ENCODE measurements around the gene MAP3K12.

MAP3K12 gene

GRCh38 chr12:53489242-53489864 lies 9.9 kb downstream of the MAP3K12 start:
- DNase-seq, result no peak

GRCh38 chr12:53486736-53487487 lies 12.3 kb downstream of the MAP3K12 start:
- DNase-seq, result no peak

DNA sequence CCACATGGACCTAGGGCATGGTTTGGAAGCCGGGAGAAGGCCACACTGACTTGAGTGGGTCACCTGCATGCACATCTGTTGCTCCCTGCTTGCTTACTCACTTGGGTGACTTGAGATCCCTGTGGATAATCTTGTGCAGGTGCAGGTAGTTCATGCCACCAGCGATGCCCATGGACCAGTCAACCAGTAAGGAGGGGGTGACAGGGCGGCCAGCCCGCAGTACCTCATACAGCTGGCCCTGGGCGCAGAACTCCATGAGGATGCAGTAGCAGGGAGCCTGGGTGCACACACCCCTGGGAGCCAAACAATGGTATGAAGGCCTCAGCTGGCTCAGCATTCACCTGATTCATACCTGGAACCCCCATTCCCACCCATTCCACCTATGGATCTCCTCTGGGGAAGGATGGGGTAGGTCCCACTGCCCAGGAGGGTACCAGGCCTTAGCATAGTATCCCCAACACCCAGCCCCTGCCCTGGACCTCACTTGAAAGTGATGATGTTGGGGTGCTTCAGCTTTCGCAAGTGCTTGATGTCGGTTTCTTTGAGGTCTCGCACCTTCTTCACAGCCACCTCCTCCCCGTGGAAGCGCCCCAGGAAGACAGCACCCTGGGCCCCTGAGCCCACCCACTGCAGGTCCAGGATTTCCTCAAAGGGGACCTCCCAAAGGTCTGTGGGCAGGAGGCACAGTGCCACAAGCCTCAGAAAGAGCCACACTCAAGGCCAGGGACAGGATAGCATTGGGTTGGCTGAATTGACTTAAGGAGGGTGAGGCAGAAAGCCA lies 13.1 kb downstream of the MAP3K12 start:
- no peak for DNase-seq

GRCh38 chr12:53484686-53485575 lies 14.3 kb downstream of the MAP3K12 start:
- peak; percentile 28 for DNase-seq

- DNase-seq, result no peak
These were observed 15.3 kb downstream of the MAP3K12 start for GRCh38 chr12:53483979-53484377.

DNA sequence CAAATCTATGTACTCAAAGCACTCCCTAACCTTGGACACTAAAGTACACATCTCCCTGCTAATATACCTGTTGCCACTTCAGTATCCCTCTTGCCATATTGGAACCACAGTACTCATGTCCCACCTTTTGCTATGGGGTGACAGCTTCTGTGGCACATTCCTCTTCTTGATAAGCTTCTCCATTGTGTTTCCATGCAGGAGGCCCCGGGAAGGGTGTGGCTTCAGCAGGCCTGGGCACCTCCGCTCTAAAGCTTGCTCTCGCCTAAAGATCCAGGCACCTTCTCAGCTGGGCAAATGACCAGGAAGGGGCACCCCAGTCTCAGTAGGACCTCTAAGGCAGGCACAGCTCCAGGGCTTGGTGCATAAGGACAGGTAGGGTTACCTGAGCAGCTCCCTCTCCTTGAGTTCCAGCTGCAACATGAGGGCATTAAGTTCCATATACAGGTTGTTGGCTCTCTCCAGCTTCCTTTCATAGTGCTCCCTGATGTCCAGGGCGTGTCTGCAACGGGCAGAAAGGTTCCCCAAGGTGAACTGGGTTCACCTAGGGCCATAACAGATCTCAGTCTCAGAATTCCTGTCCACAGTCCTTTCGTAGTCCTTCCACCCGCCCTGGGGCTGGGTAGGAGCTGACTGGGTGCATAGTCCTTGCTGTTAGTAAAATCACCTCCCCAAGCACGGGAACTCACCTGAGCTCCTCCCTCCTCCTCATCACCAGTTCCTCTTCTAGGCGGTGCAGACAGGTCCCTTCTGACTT lies 15.9 kb downstream of the MAP3K12 start:
- DNase-seq, result no peak

DNA sequence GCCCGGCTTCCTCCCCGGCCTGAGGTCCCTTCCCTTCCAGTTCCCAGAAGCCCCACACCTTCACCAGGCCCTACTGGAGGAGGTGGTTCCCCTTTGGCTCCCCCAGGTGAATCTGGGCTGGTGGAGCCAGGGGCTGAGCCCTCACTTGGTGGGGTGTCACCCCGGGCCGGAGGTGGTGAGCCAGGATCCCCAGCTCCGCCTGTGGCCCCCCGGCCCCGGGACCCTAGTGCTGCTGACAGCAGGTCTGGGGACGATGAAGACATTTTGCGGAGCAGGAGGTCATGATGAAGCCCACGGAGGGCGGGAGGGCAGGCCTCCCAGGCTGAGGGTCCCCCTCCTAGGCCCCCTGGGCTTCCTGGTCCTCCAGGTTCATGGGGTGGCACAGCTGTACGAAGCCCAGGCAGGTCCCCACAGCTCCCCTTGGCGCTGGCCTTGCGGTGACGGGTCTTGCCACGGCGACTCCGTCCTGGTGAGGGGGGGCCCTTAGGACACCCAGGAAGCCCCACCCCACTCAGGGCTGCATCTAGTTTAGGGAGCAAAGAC lies 16.6 kb downstream of the MAP3K12 start:
- no peak for DNase-seq

GRCh38 chr12:53481939-53482586 lies 17.2 kb downstream of the MAP3K12 start:
- peak; percentile 31 for DNase-seq

GRCh38 chr12:53481458-53481857 lies 17.8 kb downstream of the MAP3K12 start:
- peak; percentile 46 for DNase-seq

GRCh38 chr12:53480491-53481442 lies 18.5 kb downstream of the MAP3K12 start:
- no peak for DNase-seq

DNA sequence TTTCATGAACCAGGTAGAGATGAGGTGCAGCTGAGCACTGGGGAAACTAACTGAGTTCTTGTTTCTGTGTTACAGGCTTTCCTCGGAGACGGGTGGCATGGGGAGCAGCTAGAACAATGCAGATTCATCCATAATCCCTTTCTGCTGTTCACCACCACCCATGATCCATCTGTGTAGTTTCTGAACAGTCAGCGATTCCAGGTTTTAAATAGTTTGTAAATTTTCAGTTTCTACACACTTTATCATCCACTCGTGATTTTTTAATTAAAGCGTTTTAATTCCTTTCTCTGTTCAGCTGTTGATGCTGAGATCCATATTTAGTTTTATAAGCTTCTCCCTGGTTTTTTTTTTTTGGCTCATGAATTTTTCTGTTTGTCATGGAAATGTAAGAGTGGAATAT lies 19.9 kb downstream of the MAP3K12 start:
- no peak for DNase-seq

DNA sequence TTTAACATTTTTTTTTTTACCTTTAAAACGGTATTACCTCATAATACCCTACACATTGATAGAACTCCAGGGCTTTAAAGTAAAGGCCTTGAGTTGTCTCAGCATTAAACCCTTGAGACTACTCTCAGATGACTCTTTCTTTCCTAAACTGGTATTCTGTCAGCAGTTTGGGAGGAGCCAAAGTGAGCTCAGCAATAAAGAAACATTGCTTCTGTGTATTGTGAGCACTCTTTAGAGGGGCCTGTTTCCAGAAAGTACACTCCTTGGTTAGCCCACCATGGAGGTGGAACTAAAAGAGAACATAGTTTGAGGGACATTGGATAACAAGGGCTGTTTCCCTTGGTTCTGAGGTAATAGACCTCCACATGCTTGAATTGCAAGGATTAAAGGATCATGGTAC lies 20.4 kb downstream of the MAP3K12 start:
- DNase-seq, result no peak

DNA sequence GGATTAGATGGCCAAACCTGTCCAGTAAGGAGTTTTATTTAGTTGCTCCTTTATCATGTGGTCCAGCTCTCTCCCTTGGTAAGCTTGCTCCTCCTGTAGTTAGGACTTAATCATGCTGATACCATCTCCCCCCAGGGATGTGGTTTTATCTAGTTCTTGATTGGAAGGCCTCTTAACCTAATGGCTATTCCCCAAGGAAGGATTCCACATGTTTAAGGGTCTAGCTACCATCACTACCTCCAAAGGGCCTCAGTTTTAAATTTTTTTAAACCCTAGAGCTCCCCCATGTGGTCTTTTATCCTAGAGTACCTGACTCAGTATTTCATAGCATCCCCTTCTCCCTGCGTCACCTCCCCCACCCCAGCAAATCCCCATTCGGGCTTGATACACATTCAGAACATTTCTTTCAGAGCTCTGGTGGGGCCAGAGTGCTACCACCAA lies 22.5 kb downstream of the MAP3K12 start:
- DNase-seq, result peak; percentile 45

DNA sequence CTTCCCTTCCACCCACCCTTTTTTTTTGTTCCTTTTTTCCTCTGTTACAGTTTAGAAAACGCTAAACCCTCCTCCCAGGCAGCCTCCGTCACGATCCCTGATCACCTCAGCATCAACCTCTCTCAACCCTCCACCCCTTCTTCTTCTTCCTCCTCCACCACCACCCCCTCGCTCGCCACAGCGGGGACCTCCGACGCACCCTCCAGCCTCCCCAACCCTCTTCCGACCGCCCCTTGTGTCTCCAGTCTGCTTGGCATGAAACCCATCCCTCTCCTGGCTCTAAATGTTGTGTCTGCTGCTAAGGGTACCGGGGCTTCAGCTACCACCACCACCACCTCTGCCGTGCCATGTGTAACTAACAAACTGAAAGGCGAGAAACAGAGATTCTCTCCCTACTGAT lies 24.4 kb downstream of the MAP3K12 start:
- DNase-seq, result no peak

- DNase-seq, result no peak
These were observed 25.2 kb downstream of the MAP3K12 start for GRCh38 chr12:53474077-53474476.

DNA sequence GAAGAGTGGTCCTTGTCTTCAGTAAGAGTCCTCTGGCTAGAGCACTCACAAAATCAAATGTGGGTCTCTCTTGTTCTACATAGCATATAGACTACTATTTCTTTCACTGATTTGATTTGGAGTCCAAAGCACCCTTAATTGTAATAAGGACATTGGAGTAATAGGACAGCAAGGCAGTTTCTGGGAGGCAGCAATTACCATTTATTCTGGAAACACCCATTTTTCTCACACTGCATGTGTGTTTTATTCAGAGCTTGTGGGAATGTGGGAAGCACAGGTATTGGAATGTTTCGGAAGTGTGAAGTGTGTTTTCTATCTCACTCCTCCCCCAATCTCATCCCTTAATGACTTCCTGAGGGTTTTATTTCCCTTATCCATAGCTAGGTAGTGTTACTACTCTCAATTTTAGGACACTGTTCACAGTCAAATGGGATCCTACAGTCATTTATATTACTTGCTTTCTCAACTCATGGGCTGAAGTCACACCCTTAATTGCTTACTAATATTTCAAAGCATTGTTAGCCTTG lies 27.1 kb downstream of the MAP3K12 start:
- no peak for DNase-seq

GRCh38 chr12:53468282-53468681 lies 31.0 kb downstream of the MAP3K12 start:
- no peak for DNase-seq

DNA sequence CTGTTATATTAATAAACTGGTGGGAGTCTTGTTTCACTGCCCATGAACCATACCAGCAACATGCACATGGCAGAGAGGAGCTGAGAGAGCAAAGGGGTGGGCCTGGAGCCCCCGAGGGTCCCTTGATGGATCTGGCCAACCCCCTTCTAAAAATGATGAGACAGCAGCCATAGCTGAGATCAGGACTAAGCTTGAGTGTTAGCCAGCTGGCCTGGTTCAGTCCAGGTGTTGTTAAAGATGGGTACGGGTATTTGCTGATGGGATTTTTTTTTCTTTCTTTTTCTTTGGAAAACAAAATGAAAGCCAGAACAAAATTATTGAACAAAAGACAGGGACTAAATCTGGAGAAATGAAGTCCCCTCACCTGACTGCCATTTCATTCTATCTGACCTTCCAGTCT lies 31.4 kb downstream of the MAP3K12 start:
- DNase-seq, result no peak

DNA sequence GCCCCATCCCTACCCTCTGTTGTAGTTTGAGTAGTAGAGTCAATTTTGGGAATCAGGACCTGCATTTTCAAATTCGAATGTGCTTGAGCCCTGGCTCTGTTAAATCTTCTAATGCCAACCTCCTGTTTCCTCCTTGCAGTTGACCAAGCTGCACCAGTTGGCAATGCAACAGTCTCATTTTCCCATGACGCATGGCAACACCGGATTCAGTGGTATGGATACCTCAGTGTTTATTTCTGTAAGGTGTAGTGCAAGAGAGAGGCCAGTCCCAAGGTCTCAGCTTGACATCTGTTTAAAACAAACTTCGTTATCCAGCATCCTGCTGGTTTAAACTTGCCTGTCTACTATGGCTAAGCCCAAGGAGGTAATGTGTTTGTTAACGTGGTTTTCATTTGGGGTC lies 32.2 kb downstream of the MAP3K12 start:
- no peak for DNase-seq

DNA sequence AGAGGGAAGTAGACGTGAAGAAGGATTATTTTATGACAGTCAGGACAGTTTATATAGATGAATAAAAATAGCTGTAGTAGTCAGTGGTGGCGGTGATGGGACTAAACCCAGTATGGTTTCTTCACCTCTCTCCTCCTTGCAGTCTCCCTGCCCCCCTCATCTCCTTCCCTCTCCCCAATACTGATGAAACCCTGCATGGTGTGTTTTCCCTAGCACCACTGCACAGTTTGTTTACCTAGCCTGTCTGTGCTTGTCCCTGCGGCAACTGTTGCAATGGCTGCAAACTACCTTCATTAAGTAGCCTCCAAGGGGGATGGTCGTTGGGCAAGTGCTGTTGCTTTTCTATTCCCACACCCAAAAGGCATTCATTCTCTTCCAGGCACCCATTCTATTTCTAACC lies 32.6 kb downstream of the MAP3K12 start:
- DNase-seq, result no peak
